VCaP (cell line): ENCODE data around the gene SNRNP200.

Experiments used
- H3K27ac ChIP-seq: fragments of 450-650 bp; 2 replicates; pipeline ENCODE4 v1.5.1; 2017
- TF ChIP-seq, protein P1 (sequence below): fragments of 450-650 bp; conservative IDR thresholded peaks from 2 replicates; pipeline ENCODE4 v1.5.1; 2017; ENCODE audit warnings: mild to moderate bottlenecking, moderate library complexity

SNRNP200 gene

GRCh38 chr2:96245609-96246390 is 59.5 kb downstream of the SNRNP200 start:
- H3K27ac ChIP-seq = no peak overlapping the region
- TF ChIP-seq, protein P1, sequence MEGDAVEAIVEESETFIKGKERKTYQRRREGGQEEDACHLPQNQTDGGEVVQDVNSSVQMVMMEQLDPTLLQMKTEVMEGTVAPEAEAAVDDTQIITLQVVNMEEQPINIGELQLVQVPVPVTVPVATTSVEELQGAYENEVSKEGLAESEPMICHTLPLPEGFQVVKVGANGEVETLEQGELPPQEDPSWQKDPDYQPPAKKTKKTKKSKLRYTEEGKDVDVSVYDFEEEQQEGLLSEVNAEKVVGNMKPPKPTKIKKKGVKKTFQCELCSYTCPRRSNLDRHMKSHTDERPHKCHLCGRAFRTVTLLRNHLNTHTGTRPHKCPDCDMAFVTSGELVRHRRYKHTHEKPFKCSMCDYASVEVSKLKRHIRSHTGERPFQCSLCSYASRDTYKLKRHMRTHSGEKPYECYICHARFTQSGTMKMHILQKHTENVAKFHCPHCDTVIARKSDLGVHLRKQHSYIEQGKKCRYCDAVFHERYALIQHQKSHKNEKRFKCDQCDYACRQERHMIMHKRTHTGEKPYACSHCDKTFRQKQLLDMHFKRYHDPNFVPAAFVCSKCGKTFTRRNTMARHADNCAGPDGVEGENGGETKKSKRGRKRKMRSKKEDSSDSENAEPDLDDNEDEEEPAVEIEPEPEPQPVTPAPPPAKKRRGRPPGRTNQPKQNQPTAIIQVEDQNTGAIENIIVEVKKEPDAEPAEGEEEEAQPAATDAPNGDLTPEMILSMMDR = no peak

- TF ChIP-seq, protein P1 = no peak
Measured at GRCh38 chr2:96243843-96244242, 61.5 kb downstream of the SNRNP200 start.

DNA sequence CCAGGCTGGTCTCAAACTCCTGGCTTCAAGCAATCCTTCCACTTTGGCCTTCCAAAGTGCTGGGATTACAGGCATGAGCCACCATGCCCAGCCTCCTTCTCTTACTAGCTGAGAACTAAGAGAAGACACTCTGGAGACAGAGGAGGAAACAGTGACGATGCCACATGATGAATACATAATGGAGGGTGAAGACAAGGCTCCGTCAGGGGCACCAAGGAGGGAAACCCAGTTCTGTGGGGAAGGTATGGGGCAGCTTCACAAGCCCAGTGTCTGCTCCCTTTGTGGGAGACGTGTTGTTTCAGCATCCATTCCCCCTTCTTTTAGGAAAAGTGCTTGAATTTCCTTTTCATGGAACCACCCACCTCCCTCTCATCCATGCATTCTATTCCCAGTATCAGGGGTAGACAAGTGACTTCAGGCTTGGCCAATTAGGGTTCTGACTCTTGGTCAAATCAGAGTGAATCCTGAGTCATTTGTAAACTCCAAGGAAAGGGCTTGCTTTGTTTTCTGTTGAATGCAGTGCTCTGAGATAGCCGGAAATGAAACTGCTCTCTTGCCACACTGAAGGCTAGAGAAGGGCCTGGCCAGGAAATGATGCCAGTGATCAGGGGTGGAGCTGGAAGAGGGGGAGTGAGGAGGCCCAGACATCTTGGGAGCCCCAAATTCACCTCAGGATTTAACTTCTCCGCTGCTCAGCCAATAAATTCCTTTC is 63.3 kb downstream of the SNRNP200 start:
- no peak overlapping the region for H3K27ac ChIP-seq
- TF ChIP-seq, protein P1 = no peak

More at GRCh38 chr2:96243843-96244242, 61.5 kb downstream of the SNRNP200 start:
- no peak overlapping the region for H3K27ac ChIP-seq

DNA sequence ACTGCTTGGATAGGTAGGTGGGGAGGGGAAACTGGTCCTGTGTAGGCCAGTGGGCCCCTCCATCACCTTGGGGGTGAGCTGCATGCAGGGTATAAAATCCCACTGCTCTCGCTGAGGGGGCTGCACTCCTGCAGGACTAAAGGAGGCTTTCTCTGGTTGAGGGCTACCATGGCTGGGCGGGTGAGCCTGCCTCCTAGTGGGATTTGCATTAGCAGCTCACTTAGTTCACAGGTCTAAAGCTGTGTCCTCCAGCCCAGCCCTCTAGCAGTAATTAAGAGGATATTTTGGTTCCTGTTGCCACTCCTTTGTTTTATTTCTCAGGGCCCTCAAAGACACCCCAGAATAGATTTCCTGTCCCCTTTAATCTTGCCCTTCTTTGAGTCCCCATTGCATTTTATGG is 64.1 kb downstream of the SNRNP200 start:
- H3K27ac ChIP-seq = no peak overlapping the region
- TF ChIP-seq, protein P1 = no peak

GRCh38 chr2:96240341-96241038 is 64.9 kb downstream of the SNRNP200 start:
- TF ChIP-seq, protein P1 = no peak
- no peak overlapping the region for H3K27ac ChIP-seq

DNA sequence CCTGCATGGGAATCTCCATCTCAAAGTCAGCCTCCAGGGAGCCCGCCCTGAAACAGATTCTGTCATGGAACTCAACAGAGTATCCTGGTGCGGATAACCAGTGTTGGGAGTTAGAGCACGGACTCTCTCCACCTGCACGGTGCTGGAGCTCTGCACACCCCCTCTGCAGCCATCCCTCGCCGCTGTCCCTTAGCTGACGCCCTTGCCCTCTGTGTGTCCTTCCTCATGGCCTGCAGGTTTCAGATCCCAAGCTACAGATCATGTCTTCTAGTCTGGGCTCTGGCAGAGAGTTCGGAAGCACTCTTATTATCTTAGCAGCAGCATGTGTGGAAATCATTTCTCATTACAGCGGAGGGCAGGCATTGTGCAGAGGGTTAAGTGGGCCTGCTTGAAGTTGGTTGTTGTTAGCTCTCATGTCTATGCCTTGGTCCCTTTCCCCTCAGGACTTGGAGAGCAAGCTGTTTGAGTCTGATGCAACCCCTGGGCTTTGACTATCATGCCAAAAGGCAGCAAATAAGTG is 65.5 kb downstream of the SNRNP200 start:
- TF ChIP-seq, protein P1 = no peak
- no peak overlapping the region for H3K27ac ChIP-seq

GRCh38 chr2:96239091-96239490 is 66.3 kb downstream of the SNRNP200 start:
- TF ChIP-seq, protein P1 = no peak
- no peak overlapping the region for H3K27ac ChIP-seq
